CD4-positive, alpha-beta T cell treated with Interleukin-1 beta for 1 hour (primary cell): Measurements from ENCODE around the gene TTC7B.

Experiments used
- DNase-seq, 2 donors: peaks; one replicate each; pipeline ENCODE4 v3.0.0-alpha.2; 2020 to 2022

Gene TTC7B

GRCh38 chr14:90519262-90519920 is 296.8 kb downstream of the TTC7B start:
- DNase-seq: no peak

DNA sequence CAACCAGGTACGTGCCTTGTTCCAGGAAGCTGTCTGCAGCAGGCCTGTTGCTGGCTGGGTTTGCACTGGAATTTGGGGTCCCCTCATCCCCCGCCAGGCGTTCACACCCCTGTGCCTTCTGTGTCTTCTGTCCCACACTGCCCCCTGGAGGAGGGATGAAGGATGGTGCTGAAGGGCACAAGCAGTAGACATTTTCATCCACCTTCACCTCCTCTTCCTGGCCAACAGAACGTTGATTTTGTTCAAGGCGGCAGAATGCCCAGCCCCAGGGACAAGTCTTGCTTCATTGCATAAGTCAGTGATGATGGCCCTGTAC is 297.3 kb downstream of the TTC7B start:
- DNase-seq: peak; percentile 19 to 60

DNA sequence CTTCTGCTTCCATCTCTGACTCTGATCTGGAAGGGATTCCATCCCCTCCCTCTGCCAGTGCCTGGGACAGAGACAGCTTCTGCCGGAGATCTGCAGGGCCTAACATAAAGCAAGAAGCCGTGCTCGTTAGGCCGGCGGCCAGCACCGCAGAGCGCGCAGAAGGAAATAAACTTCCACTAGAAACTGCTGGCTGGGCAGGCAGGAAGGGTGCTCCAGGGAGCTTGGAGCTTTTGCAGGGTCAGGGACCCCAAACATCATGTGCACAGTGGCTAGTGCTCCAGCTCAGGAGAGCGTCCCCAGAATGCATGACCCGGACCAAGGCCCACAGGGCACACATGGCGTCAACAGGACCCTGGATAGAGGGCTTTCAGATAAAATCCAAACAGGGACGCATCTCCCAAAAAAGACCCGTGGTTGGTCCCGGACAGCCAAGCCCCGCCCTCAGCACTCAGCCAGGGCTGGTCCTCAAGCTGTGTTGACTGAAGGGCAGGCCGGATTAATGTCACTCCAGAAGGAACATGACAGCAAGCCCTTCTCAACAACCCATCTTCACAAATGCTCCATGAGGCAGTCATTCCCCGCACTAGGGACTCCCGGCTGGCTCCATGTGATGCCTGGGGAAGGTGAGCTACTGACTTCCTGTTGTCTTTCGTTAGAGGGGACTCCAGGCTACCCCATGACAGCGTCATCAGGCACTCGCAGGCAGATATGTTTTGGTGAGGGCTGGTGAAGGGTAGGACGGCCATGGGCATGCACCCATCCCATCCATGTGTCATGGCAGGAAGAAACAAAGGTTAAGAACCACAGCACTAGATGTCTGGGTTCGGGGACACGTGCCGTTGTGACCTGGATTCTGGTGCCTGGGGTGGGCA is 297.9 kb downstream of the TTC7B start:
- no peak for DNase-seq

DNA sequence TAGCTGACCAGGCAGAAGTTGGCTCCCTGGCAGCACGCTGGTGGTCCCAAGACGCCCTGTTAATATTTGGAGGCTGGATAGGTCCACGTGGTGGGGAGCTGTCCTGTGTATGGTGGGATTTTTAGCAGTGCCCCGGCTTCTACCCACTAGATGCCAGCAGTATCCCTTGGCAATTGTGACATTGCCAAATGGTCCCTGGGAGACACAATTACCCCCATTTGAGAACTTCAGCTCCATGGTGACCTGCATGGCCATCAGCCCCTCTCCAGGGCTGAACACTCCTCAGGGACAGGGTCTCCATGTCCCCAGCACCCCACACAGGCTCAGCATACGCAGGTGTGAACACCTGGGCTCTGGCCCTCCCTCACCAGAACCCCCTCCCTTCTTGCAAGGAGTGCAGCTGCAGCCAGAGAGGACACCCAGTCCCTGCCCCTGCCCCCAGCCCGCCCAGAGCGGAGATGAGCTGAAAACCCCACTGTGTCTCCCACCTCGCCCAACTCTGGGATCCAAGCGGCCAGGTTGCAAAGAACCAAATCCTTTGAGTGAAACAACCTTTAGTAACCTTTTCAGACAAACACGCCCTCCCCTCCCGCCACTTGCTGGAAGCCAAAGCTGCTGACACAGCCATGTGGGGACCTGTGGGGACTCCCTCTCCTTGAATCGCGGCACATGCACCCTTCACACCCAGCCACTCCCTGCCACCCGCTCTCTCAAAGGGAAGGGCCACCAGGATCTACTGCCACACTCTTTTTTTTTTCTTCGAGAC is 299.0 kb downstream of the TTC7B start:
- no peak for DNase-seq

- no peak for DNase-seq
Observed at GRCh38 chr14:90514566-90514965, 301.7 kb downstream of the TTC7B start.

- no peak for DNase-seq
Observed at GRCh38 chr14:90514015-90514398, 302.2 kb downstream of the TTC7B start.

DNA sequence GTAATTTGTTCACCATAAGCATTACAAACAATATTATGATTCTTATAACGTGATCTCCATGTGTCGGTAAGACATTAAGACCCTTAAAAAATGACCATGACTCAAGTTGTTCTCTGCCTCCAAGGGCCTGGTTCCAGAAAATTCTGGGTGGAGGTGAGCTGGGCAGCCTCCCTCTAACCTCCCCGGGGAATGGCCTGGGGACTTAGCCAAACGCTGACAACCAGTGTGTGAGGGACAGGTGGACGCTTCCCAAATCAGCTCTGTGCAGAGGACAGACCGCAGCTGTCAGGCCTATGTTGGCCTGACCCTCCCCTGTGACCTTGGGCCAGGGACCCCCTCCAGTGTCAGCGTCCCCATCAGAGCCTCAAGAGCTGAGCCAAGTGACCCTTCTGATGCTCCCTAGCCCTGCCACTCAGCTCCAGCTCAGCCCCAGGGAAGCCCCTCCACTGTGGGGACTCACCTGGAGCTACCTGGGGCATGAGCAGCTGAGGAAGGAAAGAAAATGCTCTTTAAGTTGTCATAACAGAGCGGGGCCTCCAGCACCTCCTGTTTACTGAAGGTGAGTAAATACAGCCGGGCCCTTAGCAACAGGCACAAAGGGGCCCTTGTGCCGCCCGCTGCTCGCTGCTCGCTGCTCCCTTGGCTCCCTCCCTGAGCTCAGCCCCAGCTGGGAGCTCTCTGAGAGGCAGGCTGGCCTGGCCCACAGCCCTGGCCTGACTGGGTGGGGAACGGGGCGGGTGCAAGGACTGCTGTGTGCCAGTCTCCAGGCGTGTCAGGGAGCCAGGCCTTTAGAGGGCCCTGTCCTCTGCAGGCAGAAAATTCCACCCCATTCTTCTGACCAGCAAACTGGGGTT is 302.8 kb downstream of the TTC7B start:
- DNase-seq: no peak

DNA sequence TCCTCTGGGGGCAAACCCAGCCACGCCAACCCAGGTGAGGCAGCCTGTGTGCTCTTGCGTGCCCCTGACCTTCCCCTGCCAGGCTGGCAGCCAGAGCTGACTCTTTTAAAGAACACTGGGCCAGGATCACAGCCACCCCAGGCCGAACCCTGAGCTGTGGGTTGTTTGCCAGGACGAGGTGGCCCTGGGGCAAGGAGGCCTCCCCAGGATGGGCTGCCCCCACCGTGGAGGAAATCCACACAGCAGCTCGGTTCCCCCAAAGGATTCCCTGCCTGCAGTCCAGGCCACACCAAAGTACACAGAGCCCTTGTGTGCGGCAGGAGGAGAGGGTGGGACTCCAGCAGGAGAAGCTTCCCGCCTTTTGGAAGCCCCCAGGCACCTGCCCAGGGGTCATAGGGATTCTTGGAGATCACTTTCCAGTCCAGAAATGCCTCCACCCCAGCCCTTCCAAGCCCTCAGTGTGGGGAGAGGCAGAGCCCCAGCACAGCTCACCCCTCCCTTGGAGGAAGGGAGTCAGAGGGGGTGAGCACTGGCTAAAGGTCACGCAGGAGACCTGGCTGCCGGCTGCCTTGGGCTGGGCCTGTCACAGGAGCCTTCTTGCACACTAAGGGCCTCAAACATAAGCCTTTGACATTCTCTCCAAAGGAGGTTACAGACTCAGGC is 303.8 kb downstream of the TTC7B start:
- no peak for DNase-seq

GRCh38 chr14:90511795-90512328 is 304.4 kb downstream of the TTC7B start:
- no peak for DNase-seq

DNA sequence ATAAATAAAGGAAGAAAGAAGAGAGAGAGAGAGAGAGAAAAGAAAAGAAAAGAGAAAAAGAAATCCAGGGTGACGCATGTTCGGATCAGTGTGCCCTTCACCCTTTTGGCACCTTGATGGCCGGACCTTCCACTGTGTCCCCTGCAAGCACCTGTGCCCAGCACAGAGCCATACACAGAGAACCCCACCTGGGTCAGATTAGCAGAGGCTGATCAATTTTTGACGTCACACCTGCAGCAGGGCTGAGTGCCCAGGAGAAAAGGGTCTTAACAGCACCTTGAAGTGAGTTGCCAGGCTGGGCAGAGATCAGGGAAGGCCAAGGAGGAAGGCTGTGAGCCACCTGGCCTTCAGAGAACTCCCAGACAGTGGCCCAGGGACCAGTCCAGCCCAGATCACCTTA is 305.0 kb downstream of the TTC7B start:
- no peak for DNase-seq

- DNase-seq: no peak
Observed at GRCh38 chr14:90510159-90510558, 306.1 kb downstream of the TTC7B start.

DNA sequence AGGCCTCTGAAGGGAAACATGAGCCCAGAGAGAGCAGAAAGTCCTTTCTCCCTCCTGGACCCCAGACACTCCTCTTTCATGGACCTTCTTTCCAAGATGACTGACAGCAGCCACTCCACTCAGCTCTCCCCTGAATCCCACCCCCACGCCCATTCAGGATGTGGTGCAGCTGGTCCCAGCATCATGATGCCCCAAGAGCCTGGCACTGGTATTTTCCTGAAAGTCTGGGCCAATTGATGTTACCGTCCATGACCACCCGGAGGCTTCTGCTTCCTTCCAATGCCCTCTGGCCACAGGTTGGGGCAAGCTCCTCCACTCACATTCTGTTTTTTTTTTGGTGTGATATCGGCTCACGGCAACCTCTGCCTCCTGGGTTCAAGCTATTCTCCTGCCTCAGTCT is 306.8 kb downstream of the TTC7B start:
- no peak for DNase-seq

DNA sequence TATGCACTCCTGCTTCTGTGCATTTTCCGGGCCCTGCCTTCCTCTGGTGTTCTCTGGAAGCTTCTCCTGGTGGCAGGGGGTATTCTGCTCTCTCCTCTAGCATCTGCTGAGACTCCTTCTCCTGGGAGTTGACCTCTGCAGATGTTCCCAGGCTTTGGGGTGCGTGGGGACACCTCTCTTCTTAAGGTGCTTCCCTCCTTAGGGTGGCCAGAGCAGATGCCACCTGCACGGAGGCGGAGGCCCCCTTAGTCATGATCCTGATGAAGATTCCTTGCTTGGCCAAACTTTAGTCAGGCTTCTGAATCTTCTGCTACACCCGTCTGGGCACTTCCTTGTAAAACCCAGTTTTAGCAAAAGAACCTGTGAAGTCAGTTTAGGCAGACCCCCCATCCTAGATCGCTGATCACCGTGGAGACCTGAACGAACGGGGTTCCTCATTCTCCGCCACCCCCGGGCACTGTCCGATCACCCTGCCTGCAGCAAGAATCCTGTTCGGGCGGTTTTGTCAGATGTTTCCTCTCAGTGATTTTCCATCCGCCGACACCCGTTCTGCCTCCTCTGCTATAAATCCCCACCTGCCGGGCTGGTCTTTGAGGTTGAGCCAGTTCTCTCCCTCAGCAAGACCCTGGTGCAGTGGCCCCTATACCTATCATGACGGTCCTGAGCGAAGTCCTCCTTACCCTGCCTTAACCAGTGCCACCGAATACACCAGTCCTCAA is 307.5 kb downstream of the TTC7B start:
- no peak for DNase-seq

GRCh38 chr14:90508036-90508435 is 308.2 kb downstream of the TTC7B start:
- DNase-seq: no peak

DNA sequence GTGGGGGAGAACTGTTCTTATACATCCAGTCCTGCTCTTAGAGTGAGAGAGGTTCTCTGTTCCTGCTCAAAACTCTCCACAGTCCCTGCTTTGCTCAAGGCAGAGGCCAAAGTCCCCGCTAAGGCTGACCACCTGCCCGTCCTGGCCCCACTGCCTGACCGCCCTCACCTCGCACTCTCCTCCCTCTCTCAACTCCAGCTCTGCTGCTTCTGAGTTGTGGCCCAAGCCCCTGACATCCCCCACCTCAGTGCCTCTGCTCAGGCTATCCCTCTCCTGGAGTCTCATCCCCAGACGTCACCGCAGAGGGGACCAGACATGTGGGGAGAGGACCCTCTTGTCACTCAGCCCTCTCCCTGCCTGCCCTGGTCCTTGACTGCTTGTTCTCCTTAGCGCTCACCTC is 308.8 kb downstream of the TTC7B start:
- no peak for DNase-seq

DNA sequence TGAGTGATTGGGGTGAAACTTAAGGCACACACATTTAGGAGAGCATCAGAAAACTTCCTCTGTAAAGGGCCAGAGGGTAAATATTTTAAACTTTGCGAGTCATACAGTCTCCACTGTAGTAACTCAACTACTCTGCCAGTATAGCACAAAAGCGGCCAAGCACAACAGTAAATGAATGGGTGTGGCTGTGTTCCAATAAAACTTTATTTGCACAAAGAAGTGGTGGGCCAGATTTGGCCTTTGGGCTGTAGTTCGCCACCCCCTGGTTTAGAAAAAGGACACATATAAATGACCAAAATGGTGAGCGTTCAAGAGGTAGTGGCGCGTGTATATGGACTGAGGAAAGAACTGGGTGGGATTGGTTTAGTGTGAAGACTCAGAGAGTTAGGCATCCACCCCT is 309.5 kb downstream of the TTC7B start:
- DNase-seq: no peak

- DNase-seq: no peak
Observed at GRCh38 chr14:90505531-90505930, 310.7 kb downstream of the TTC7B start.

DNA sequence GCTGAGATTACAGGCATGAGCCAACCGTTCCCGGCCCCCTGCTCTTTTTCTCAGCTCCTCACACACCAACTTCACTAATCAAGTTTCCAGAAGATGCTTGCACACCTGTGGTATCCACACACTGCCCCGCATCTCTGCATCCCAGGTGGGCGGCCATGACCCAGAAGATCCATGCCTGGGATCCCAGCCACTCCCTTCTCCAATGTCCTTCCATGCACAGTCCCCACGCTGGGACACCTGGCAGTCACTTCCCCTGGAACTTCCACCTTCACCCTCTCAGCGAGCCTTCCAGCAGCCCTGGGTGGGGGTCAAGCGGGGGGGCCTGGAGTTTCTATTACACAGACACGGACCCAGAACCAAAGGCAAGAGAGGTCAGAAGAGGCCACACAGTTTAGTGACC is 311.6 kb downstream of the TTC7B start:
- DNase-seq: no peak

DNA sequence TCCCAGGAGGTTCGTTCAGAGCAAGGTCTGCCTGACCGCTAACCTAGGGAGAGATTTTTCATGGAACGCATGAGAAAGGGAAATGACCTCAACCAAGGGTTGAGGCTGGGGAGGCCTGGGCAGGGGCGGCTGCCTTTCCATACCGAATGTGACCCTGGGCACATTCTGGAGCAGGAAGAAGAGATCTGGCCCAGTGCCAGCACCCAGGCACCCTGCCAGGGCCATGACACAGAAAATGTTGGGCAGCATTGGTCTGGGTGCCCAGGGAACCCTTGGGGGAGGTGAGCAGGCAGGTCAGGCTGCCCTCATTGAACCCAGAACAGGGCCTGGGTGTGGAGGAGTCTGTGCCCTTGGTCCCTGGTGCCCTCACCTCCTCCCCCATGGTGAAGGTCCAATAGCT is 312.6 kb downstream of the TTC7B start:
- no peak for DNase-seq

DNA sequence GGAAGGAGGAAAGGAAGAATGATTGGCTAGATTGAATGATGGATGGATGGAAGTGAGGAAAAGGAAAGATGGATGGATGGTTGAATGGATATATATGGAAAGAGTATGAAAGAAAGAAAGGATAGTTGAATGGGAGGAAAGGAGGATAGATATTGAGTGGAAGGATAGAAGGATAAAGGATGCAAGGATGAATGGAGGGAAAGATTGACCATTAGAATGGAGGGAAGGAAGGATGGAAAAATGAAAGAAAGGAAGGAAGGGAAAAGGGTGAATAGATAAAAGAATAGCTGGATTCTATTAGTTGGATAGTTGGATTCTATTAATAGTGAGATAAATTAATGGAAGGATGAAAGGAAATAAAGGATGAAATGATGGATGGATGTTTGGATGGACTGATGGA is 313.5 kb downstream of the TTC7B start:
- no peak for DNase-seq

- no peak for DNase-seq
Observed at GRCh38 chr14:90500665-90501370, 315.4 kb downstream of the TTC7B start.
